GM19035 (cell line): Measurements from ENCODE around the gene SLC27A4.
"Not testable (repeated sequence)": the region's sequence is repeated elsewhere in the genome, so short reads cannot be mapped to it uniquely, and the experiment has no call there.

Source experiments
- ATAC-seq: cut with Tn5 transposase; IDR thresholded peaks from one replicate; pipeline ENCODE4 v1.9.1; 2021; ENCODE audit not compliant: unreplicated experiment

Gene SLC27A4

DNA sequence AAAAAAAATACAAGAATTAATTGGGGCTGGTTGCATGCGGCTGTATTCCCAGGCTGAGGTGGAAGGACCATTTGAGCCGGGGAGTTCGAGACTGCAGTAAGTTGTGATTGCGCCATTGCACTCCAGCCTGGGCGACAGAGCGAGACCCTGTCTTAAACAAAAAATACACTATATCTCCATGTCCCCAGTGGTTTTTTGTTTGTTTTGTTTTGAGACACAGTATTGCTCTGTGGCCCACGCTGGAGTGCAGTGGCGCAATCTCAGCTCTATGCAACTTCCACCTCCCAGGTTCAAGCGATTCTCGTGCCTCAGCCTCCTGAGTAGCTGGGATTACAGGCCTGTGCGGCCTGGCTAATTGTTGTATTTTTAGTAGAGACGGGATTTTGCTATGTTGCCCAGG, 16.5 kb upstream of the SLC27A4 start:
- no peak for ATAC-seq

DNA sequence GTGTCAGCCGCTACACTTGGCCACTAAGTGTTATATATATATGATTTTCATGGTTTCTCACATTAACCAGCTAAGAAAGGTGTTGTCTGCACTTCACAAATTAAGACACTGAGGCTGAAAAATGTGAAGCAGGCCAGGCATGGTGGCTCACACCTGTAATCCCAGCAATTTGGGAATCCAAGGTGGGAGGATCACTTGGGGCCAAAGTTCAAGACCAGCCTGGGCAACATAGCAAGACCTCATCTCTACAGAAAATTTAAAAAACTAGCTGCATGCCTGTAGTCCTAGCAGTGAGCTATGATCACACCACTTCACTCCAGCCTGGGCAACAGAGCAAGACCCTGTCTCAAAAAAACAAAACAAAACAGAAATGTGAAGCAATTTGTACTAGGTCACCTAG, 15.9 kb upstream of the SLC27A4 start:
- no peak for ATAC-seq

DNA sequence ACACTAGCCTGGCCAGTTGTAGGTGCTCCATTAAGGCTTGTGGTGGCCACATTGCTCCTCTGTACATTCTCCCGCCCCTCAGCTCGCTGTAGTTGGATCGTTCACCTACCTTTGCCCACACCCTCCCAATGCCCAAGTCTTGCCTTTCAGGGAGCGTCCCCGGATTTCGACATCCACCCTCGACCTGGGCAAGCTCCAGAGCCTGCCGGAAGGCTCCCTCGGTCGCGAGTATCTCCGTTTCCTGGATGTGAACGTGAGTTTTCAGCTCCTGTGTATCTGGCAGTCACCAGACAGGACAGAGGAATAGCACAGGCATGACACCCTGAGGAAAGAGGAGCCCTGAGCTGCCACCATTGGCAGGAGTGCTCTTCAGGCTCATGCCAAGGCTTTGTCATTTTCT, 14.7 kb upstream of the SLC27A4 start:
- ATAC-seq, result no peak

DNA sequence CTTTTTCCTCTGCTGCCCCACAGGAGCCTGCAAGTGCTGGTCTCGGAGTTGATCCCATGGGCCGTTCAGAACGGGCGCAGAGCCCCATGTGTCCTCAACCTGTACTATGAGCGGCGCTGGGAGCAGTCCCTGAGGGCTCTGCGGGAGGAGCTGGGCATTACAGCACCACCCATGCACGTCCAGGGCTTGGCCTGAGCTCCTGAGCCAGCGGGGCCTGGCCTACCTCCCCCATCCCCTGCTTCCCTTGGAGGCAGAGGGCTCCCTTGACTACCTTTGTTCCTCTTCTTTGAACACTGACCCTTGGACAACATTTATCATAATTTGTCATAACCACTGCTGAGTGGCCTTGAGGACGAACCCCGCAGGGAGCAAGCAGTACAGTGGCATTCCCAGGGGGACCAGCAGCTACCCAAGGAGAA, 6.9 kb upstream of the SLC27A4 start:
- no peak for ATAC-seq

DNA sequence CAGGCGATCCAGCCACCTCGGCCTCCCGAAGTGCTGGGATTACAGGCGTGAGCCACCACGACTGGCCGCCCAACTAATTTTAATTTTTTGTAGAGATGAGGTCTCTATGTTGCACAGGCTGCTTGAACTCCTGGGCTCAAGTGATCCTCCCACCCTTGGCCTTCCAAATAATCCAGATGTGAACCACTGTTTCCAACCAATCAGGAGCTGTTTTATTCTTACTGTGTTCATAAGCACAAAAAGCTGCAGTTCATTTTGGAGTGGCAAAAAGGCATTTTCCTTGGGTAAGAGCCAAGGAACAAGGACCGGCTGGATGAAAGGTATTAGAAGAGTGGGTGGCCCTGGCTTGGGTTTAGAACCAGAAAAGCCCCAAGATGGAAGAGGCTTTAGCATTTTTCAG, 5.2 kb upstream of the SLC27A4 start:
- no peak for ATAC-seq

DNA sequence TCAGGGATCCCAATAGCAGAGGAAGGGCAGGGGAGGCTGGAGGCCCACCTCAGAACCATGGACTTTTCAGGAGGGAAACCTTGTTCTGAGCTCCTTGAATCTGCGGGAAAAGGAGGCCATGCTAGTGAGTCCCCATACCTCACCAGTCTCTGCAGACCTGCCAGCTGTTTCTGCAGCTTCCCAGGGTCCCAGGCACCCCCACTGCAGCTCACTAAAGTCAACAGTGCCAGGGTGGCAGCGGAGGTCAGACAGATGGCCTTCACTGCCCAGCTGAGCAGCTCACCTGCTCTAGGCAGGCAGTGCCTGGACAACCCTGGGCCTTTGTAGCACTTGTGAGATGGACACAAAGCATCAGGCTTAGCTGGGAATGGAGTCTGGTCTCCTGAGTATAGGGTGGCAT, 4.4 kb upstream of the SLC27A4 start:
- ATAC-seq, result no peak

DNA sequence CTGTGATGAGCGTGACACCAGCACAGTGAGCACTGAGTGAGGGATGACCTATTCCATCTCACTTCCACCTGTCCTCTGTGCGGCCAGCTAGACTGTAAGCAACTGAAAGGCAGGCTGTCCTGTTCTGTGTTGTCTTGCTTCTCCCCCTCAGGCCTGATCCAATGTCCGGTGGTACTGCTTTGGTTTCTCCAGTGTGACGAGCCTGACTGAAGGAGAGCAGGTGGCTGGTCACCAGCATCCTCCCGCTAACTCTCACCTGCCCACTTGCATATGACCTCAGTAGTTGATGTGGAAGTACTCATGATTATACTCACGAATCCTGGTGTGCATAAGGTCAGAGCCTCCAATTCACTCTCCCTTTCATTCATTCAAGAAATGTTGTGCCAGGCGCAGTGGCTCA, 2.4 kb upstream of the SLC27A4 start:
- no peak for ATAC-seq

DNA sequence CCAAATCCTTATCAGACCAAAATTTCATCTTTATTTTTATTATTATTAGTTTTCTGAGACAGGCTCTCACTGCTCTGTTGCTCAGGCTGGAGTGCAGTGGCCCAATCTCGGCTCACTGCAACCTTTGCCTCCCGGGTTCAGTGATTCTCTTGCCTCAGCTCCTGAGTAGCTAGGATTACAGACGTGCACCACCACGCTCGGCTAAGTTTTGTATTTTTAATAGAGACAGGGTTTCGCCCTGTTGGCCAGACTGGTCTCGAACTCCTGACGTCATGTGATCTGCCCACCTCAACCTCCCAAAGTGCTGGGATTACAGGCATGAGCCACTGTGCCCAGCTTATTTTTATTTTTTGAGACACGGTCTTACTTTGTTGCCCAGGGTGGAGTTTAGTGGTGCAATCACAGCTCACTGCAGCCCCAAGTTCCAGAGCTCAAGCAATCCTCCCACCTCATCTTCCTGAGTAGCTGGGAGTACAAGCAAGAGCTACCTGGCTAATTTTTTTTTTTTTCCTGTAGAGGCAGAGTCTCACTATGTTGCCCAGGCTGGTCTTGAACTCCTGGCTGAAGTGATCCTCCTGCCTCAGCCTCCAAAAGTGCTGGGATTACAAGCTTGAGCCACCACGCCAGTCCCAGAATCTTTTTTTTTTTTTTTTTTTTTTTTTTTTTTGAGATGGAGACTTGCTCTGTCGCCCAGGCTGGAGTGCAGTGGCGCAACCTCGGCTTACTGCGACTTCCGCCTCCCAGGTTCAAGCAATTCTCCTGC, 1.3 kb upstream of the SLC27A4 start:
- not testable (repeated sequence) for ATAC-seq

DNA sequence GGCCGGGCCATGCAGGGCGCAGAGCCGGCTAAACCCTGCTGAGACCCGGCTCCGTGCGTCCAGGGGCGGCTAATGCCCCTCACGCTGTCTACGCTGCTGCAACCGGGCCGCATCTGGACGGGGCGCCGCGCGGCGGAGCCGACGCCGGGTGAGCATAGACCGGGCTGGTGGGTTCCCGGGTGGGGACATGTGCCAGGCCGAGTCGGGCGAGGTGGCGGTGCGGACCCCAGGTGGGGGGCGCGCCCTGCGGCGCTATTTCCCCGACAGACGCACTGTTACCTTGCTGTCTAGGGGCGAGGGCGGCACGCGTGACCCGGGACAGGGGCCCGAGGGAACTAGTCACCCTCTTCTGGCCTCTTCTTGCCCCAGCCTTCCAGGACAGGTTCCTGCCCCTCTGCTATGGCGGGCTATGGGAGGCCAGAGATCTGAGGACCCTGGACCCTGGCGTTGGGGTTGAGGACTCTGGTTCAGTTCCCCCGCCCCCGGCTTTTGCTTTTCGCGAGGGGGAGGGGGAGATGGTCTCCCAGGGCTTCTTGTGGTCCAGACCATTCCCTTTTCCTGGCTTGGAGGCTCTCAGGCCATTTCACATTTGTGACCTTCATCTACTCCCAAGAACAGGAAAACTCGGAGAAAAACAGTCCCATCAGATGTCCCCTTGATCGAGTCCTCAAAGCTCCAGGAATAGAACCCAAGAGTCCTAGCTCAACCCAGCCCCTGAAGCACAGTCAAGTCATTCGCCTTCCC, 536 bp downstream of the SLC27A4 start:
- peak; percentile 39 for ATAC-seq

DNA sequence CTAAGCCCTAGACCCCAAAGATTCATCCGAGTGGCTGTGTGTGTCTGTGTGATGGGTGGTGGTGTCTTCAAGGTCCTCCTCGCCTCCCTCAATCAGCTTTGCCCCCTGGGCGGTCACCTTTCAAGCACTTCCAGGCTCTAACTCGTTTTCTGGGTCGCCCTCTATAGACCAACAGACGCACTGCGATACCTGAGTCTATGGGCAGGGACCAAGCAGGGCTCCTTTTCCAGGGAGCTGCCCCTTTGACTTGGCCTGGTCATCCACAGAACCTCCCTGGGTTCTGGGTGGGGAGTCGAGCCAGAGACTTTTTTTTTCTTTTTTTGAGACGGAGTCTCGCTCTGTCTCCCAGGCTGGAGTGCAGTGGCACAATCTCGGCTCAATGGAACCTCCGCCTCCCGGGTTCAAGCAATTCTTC, 1.1 kb downstream of the SLC27A4 start:
- ATAC-seq, result no peak

DNA sequence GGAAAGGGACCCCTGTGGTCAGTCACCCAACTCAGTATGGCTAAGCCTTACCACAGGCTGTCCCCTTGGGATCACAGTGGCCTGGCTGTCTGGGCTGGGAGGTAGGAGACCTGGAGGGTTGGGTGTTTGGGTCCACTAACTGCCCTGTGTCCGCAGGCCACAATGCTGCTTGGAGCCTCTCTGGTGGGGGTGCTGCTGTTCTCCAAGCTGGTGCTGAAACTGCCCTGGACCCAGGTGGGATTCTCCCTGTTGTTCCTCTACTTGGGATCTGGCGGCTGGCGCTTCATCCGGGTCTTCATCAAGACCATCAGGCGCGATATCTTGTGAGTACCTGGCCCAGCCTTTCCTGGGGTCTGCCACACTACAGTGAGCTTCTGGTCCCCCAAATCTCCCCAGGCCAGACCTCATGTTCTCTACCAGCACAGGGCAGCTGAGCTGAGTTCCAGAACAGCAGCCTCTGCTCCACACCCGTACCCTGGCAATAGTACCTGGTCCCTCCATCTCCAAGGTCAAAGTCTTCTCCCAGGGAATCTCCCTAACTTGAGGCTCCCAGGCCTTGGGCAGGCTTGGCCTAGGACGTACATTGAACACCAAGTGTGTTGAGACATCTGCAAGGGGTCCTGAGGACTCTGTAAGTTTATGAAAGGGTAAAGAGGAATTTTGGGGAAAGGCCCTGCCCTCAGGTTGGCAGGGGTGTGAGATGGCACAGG, 2.8 kb downstream of the SLC27A4 start:
- no peak for ATAC-seq

DNA sequence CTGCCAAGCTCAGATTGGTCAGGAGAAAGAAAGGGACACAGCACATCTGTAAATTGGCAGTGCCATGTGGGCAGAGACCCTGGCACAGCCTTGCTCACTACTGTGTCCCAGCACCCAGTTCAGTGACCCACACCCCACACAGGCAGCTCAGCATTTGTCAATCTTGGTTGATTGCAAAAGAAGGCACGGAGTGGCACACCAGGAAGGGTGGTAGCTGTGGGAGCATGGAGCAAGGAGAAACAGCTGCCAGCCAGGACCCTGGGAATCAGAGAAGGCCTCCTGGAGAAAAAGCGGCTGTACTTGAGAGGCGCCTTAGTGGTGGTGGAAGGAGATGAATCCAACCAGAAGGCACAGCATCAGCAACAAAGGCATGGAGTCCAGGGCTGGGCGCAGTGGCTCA, 3.5 kb downstream of the SLC27A4 start:
- no peak for ATAC-seq

DNA sequence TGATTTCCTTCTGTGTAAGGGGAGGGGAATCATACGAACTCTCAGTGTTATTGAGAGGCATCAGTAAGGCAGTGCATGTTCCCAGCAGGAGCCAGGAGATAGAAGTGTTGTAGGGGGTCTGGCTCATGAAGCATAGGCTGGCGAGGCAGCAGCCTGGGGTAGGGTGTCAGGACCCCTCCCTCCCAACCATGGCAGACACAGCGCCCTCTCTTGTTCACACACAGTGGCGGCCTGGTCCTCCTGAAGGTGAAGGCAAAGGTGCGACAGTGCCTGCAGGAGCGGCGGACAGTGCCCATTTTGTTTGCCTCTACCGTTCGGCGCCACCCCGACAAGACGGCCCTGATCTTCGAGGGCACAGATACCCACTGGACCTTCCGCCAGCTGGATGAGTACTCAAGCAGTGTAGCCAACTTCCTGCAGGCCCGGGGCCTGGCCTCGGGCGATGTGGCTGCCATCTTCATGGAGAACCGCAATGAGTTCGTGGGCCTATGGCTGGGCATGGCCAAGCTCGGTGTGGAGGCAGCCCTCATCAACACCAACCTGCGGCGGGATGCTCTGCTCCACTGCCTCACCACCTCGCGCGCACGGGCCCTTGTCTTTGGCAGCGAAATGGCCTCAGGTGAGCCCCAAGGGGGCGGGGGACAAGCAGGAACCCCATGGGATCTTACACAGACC, 4.7 kb downstream of the SLC27A4 start:
- no peak for ATAC-seq

DNA sequence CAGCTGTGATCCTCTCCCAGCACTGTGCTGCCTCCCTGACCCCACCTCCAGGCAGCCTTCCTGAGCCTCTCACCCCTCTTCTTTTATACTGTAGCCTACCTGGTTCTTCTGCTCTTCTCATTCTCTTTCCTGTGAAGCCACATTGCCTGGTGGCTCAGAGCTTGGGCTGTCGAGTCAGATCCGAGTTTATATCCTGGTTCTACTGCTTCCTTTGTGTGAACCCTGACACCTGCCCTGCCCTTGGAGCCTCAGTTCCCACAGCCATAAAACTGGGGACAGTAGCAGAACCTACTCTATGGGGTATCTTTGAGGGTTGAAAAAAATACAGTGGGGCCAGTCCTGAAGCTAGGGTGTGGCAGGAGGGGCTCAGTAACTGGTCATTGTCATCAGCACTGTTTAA, 8.8 kb downstream of the SLC27A4 start:
- ATAC-seq, result no peak

DNA sequence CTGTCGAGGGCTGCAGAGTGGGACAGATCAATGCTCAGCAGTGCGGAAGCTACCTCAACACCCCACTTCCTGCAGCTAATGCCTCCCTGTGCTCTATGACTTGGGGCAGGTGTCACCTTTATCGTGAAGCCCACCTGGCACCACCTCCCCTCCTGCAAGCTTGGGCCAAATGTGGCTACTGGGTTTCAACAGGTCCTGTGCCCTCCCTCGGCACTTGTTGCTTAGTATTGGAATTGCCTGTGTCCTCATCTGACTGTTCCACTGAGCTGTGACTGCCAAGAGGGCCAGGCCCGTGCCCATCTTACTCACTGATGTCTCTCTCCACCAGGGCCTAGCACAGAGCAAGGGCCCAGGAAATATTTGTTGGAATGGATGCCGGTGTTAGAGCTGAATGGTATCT, 9.4 kb downstream of the SLC27A4 start:
- no peak for ATAC-seq

DNA sequence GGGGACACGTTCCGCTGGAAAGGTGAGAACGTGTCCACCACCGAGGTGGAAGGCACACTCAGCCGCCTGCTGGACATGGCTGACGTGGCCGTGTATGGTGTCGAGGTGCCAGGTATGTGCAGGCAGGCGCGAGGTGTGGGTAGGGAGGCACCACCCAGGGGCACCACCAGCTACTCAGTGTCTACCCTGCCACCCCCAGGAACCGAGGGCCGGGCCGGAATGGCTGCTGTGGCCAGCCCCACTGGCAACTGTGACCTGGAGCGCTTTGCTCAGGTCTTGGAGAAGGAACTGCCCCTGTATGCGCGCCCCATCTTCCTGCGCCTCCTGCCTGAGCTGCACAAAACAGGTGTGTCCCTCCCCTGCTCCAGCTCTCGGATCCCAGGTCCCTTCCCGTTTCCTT, 15.1 kb downstream of the SLC27A4 start:
- no peak for ATAC-seq

DNA sequence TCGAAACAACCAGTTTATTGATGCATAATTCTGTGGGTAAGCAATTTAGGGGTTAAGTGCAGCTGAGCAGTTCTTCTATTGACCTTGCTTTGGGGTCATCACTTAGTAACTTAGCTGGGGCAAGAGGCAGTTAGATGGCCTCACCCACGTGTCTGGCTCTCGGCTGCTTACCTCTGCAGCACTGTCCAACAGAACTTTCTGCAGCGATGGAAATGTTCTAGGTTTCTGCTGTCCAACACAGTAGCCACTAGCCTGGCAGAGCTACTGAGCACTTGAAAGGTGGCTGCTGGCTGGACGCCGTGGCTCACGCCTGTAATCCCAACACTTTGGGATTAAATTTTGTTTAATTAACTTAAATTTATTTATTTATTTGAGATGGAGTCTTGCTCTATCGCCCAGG, 17.8 kb downstream of the SLC27A4 start:
- ATAC-seq, result no peak

DNA sequence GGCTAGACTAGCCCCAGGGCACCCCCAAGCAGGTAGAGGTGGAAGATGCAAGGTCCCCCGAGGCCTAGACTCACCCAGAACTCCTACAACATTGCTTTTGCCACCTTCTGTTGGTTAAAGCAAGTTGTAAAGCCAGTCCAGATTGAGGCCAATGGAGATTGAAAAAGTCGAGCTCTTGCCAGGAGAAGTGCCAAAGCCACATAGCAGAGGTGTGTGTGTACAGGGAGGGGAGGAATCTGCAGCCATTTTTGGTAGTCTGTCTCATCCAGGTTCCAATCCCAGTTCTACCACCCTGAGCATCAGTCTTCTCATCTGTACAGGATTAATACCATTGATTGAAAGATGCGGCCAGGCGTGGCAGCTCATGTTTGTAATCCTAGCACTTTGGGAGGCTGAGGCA, 18.5 kb downstream of the SLC27A4 start:
- no peak for ATAC-seq

DNA sequence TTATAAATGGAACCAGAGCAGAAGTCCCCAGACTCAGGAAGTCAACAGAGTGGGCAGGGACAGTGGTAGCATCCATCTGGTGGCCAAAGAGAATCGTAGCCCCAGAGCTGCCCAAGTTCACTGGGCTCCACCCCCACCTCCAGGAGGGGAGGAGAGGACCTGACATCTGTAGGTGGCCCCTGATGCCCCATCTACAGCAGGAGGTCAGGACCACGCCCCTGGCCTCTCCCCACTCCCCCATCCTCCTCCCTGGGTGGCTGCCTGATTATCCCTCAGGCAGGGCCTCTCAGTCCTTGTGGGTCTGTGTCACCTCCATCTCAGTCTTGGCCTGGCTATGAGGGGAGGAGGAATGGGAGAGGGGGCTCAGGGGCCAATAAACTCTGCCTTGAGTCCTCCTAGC, 20.5 kb downstream of the SLC27A4 start:
- ATAC-seq, result no peak

DNA sequence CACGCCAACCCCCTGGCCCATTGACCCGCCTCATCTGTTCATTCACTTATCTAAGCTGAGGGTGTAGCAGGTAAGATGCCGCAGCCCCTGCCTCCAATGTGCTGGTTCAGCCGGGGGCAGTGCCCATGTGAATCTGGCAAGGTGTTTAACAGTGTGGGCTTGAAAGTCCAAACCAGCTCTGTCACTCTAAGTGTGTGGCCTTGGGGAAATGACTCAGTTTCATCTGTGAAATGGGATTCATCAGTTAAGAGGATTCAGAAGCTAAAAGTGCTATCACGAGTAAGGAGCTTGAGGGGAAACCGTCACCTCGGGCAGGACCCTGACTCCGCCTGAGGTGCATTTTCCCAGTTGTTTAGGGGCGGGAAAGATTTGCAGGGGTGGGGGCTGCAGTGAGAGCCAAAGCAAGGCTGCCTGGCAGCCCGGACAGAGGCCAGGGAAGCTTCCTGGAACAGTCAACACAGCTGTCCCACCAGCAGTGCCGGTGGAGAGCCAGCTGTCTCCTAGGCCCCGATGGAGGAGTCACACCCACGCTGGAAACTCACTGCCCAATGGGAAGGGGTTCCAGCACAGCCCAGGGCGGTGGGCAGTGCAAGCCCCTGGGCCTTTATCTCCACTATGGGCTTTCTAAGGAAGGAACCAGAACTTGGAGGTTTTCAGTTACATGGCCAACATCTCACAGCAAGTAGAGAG, 21.1 kb downstream of the SLC27A4 start:
- no peak for ATAC-seq
